HEK293T (cell line): ENCODE results near the gene STX5.

ENCODE experiments used
- CTCF ChIA-PET: fragments of 350-600 bp; formaldehyde crosslinking; extraction: SDS; loops from one replicate; lab custom pipeline; 2021; ENCODE audit warnings: antibody characterized with exemption, inconsistent platforms; lab: Yijun Ruan, JAX
- POLR2A ChIA-PET: fragments of 350-600 bp; formaldehyde crosslinking; extraction: SDS; loops from one replicate; lab custom pipeline; 2020; ENCODE audit warnings: antibody characterized with exemption, inconsistent platforms; lab: Yijun Ruan, JAX
- DNase-seq: peaks from one replicate; pipeline ENCODE4 v3.0.0; 2012; ENCODE audit warnings: mixed read lengths; ENCODE audit errors: extremely low spot score
- ARNT ChIP-seq: fragments of 450-650 bp; IDR thresholded peaks from 2 replicates; pipeline ENCODE4 v1.6.1; 2017; ENCODE audit warnings: mild to moderate bottlenecking
- BHLHE40 ChIP-seq: fragments of 450-650 bp; IDR thresholded peaks from 2 replicates; pipeline ENCODE4 v1.6.1; 2016; ENCODE audit warnings: mild to moderate bottlenecking, moderate library complexity, borderline replicate concordance
- CTBP1 ChIP-seq: fragments of 450-650 bp; IDR thresholded peaks from 2 replicates; pipeline ENCODE4 v1.6.1; 2016; ENCODE audit warnings: borderline replicate concordance
- ELF4 ChIP-seq: fragments of 450-650 bp; IDR thresholded peaks from 2 replicates; pipeline ENCODE4 v1.6.1; 2017; ENCODE audit warnings: antibody characterized with exemption
- FOXA1 ChIP-seq: fragments of 450-650 bp; IDR thresholded peaks from 2 replicates; pipeline ENCODE4 v1.6.1; 2016; ENCODE audit warnings: mild to moderate bottlenecking
- FOXK2 ChIP-seq: fragments of 450-650 bp; IDR thresholded peaks from 2 replicates; pipeline ENCODE4 v1.6.1; 2016; ENCODE audit warnings: mild to moderate bottlenecking
- FOXM1 ChIP-seq: fragments of 450-650 bp; IDR thresholded peaks from 2 replicates; pipeline ENCODE4 v1.6.1; 2017; ENCODE audit warnings: mild to moderate bottlenecking, borderline replicate concordance
- HDGF ChIP-seq: fragments of 450-650 bp; IDR thresholded peaks from 2 replicates; pipeline ENCODE4 v1.6.1; 2017; ENCODE audit warnings: antibody characterized with exemption, borderline replicate concordance
- L3MBTL2 ChIP-seq: fragments of 450-650 bp; conservative IDR thresholded peaks from 2 replicates; pipeline ENCODE4 v1.6.1; 2016; ENCODE audit warnings: mild to moderate bottlenecking
- LEF1 ChIP-seq: fragments of 450-650 bp; IDR thresholded peaks from 2 replicates; pipeline ENCODE4 v1.6.1; 2017; ENCODE audit warnings: mild to moderate bottlenecking, borderline replicate concordance
- NFRKB ChIP-seq: fragments of 450-650 bp; IDR thresholded peaks from 2 replicates; pipeline ENCODE4 v1.6.1; 2016; ENCODE audit warnings: mild to moderate bottlenecking, moderate library complexity
- SP1 ChIP-seq: fragments of 450-650 bp; IDR thresholded peaks from 2 replicates; pipeline ENCODE4 v1.6.1; 2017
- SUZ12 ChIP-seq: fragments of 450-650 bp; IDR thresholded peaks from 2 replicates; pipeline ENCODE4 v1.6.1; 2016; ENCODE audit warnings: mild to moderate bottlenecking
- TARDBP ChIP-seq: fragments of 450-650 bp; IDR thresholded peaks from 2 replicates; pipeline ENCODE4 v1.6.1; 2016
- ZNF384 ChIP-seq: fragments of 450-650 bp; IDR thresholded peaks from 2 replicates; pipeline ENCODE4 v1.6.1; 2016
- TF ChIP-seq, protein P1 (sequence below): fragments of 450-650 bp; IDR thresholded peaks from 2 replicates; pipeline ENCODE4 v1.6.1; 2016

STX5 gene

DNA sequence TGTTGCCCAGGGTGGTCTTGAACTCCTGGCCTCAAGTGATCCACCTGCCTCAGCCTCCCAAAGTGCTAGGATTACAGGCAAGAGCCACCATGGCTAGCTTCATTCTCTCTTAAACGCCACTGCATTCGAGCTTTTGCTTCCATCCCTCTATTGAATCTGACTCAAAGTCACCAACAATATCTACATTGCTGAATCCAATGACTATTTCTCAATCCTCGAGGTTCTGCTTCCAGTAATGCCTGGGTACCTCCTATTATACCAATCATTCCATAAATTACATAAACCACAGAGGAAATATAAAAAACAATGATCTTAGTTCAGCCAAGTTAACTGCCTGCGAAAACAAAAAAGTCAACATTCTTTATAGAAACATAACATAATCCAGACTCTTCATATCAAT, 14.7 kb downstream of the STX5 start:
- POLR2A ChIA-PET, result interaction anchor here (0.9 to 2.0 kb wide), 3 partner anchors 24 to 63 kb away, joined by 3 to 10 read pairs (median 3); partner anchors contain the start of gene ZBTB3
- no peak for DNase-seq
- CTCF ChIA-PET, result no interaction called here
- TF ChIP-seq ARNT (no peak), NFRKB (no peak), FOXK2 (no peak), FOXM1 (no peak), ZNF384 (no peak), LEF1 (no peak), FOXA1 (no peak), SP1 (no peak), BHLHE40 (no peak), ELF4 (no peak)
- TF ChIP-seq, protein P1, sequence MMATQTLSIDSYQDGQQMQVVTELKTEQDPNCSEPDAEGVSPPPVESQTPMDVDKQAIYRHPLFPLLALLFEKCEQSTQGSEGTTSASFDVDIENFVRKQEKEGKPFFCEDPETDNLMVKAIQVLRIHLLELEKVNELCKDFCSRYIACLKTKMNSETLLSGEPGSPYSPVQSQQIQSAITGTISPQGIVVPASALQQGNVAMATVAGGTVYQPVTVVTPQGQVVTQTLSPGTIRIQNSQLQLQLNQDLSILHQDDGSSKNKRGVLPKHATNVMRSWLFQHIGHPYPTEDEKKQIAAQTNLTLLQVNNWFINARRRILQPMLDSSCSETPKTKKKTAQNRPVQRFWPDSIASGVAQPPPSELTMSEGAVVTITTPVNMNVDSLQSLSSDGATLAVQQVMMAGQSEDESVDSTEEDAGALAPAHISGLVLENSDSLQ, result no peak

DNA sequence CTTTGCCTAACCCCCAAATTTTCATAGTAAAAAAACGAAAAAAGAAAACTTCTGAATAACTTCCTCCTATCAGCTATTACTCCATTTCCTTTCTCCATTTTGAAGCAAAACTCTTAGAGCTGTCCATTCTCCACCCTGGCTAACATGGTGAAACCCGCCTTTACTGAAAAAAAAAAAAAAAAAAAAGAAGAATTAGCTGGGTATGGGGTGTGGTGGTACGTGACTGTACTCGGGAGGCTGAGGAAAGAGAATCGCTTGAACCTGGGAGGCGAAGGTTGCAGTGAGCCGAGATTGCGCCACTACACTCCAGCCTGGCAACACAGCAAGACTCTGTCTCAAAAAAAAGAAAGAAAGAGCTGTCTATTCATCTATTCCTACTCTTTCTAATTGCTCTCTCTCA, 15.3 kb downstream of the STX5 start:
- no peak for TF ChIP-seq FOXK2
- TF ChIP-seq SUZ12, result no peak
- TF ChIP-seq, protein P1, result no peak
- TF ChIP-seq CTBP1, result no peak
- no peak for TF ChIP-seq BHLHE40
- TF ChIP-seq SP1, result no peak
- no peak for TF ChIP-seq ARNT
- no peak for TF ChIP-seq TARDBP
- no peak for TF ChIP-seq FOXA1
- no peak for TF ChIP-seq ELF4
- no peak for TF ChIP-seq FOXM1
- TF ChIP-seq ZNF384, result no peak
- no peak for TF ChIP-seq LEF1
- TF ChIP-seq NFRKB, result no peak
- TF ChIP-seq L3MBTL2, result no peak
- TF ChIP-seq HDGF, result no peak
- ChIA-PET CTCF (no interaction called here), POLR2A (interaction anchor here (0.7 to 2.0 kb wide), 4 partner anchors 13 to 62 kb away, joined by 3 to 10 read pairs (median 3); partner anchors contain the start of gene ZBTB3)
- no peak for DNase-seq

DNA sequence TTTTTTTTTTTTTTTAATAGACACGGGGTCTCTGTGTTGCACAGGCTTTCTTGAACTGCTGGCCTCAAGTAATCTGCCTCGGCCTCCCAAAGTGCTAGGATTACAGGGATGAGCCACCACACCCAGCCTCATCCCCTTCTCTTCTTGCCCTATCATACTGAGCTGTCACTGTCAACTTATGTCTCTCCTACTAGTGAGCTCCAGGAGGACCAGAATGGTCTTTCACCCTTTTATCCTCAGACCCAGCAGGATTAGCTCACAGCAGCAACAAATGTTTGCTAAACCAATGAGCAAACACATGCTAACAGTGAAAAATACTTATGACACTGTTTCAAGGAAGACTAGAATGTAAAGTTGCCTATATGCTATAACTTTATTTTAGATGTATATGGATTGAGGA, 20.2 kb downstream of the STX5 start:
- DNase-seq, result no peak
- POLR2A ChIA-PET, result interaction anchor here (1.2 to 1.5 kb wide), 4 partner anchors 30 to 238 kb away, joined by 3 to 5 read pairs (median 4); partner anchors contain the start of genes EEF1G and ZBTB3
- TF ChIP-seq TARDBP (no peak), SUZ12 (no peak), SP1 (no peak), HDGF (no peak), FOXM1 (no peak), ELF4 (no peak)
- CTCF ChIA-PET, result no interaction called here

DNA sequence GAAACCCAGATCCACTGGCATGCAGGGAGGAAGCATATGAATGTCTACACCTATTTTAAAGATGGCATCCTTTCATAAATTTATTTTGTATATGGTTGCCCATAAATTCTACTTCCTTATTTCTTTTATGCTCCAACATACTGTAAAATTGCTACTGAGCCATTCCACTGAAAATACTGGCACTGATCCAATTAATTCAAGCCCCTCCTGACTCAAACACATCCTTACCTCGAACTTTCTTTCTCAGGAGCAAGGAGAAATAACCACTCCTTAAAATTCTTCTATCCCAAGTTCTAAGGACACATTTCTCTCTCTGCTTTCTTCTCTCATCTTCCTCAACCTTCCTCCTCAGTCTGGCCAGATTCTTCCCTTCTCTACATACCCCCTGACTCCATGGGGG, 21.1 kb downstream of the STX5 start:
- POLR2A ChIA-PET, result interaction anchor here (1.2 to 1.5 kb wide), 3 partner anchors 31 to 237 kb away, joined by 3 to 5 read pairs (median 3); partner anchors contain the start of genes EEF1G and ZBTB3
- TF ChIP-seq SUZ12 (no peak), BHLHE40 (no peak), FOXK2 (no peak), HDGF (no peak), ZNF384 (no peak), SP1 (no peak)
- CTCF ChIA-PET, result no interaction called here
- DNase-seq, result no peak

DNA sequence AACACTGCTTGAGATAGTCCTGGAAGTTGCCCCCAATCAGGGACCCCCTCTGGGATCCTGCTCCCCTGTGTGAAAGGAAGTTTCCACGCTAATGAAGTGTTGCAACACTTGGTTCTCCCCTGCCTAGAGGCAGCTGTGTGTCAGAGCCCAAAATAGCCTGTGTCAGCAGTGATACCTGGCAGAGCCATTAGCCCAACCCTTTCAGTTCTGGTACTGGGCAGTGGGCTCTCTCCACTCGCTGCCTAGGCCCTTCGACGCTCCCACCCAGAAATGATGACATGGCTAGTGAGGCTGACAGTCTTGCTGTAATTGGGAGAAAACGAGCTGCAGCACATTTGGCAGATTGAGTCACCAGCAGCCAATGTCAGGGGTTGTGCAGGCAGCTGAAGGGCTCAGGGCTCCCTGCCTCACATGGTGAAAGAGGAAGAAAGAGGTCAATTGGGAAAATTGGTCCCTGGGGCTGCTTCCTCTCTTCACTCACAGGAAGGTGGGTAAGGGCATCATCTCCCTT, 25.2 kb downstream of the STX5 start:
- DNase-seq, result no peak
- POLR2A ChIA-PET, result interaction anchor here (0.8 to 3.5 kb wide), 14 partner anchors 10 to 79 kb away, joined by 3 to 43 read pairs (median 5); partner anchors contain the start of genes HNRNPUL2, STX5, TAF6L and TEX54
- no peak for TF ChIP-seq LEF1
- no peak for TF ChIP-seq HDGF
- no peak for TF ChIP-seq BHLHE40
- no peak for TF ChIP-seq CTBP1
- no peak for TF ChIP-seq L3MBTL2
- TF ChIP-seq FOXM1, result no peak
- no peak for TF ChIP-seq ELF4
- no peak for TF ChIP-seq FOXK2
- no peak for TF ChIP-seq TARDBP
- no peak for TF ChIP-seq SP1
- no peak for TF ChIP-seq ARNT
- TF ChIP-seq SUZ12, result no peak
- TF ChIP-seq FOXA1, result no peak
- TF ChIP-seq, protein P1, result no peak
- TF ChIP-seq ZNF384, result no peak
- no peak for TF ChIP-seq NFRKB
- CTCF ChIA-PET, result no interaction called here

DNA sequence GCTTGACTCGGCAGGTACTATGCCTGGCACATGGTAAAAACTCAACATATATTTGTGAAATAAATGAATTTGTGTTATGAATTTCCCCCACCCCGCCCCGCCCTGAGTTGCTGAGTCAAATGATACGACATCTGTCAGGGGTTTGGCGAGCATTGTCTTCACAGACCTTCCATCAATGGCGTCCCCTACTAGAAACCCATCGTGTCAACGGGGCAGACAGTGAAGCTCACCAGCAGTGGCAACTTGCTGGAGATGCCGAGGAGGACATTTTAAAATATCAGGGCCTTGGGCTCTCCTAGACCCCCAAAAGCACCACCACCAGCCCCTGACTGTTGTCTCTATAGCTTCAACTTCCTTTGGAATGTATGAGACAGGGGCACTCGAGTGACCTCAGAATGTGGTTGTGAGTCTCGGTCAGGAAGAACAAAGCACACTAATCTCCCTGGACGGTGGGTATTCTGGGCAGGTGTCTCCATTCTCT, 25.9 kb downstream of the STX5 start:
- CTCF ChIA-PET, result no interaction called here
- POLR2A ChIA-PET, result interaction anchor here (0.8 to 3.5 kb wide), 16 partner anchors 9 to 79 kb away, joined by 3 to 43 read pairs (median 5); partner anchors contain the start of genes HNRNPUL2, SLC3A2, STX5 and TAF6L
- no peak for DNase-seq
- TF ChIP-seq ZNF384, result no peak
- no peak for TF ChIP-seq HDGF
- no peak for TF ChIP-seq FOXM1
- no peak for TF ChIP-seq TARDBP
- no peak for TF ChIP-seq SUZ12
- no peak for TF ChIP-seq CTBP1
- TF ChIP-seq SP1, result no peak
- no peak for TF ChIP-seq BHLHE40
- TF ChIP-seq NFRKB, result no peak
- no peak for TF ChIP-seq L3MBTL2
- TF ChIP-seq, protein P1, result no peak
- TF ChIP-seq ARNT, result no peak
